HepG2 (cell line): ENCODE results near the gene PHKB. TPM values are rescaled to one million over a fixed set of nuclear protein-coding genes. Genes with fewer than 3 reads are reported as not detected.

Source experiments
- ATAC-seq: fragments of 200-7000 bp; cut with Tn5 transposase; 3 replicates; pipeline ENCODE4 v1.9.1; 2020; ENCODE audit warnings: mild to moderate bottlenecking, moderate library complexity
- BruUV-seq: library from RNA; stranded (reverse); fragments of 400-500 nt; replicated peaks from 2 replicates; lab custom pipeline; 2021; lab: Mats Ljungman, UMichigan
- CTCF ChIA-PET: fragments of 300-600 bp; formaldehyde crosslinking; extraction: SDS; loops from one replicate; lab custom pipeline; 2021; ENCODE audit warnings: low total read pairs, inconsistent platforms, low intra/inter-chr PET ratio; lab: Yijun Ruan, JAX
- POLR2A ChIA-PET: fragments of 350-600 bp; sonication (Branson Sonifier 250); formaldehyde crosslinking; loops from one replicate; lab custom pipeline; 2020; ENCODE audit warnings: antibody characterized with exemption, inconsistent platforms; lab: Yijun Ruan, JAX
- DNase-seq: peaks from one replicate; pipeline ENCODE4 v3.0.0-alpha.2; 2015; ENCODE audit warnings: low spot score
- FAIRE-seq: peaks from 3 replicates; lab custom pipeline; 2011; peaks lifted over from hg19 to GRCh38; lab: Jason Lieb, UNC
- H2AFZ ChIP-seq: one replicate; pipeline ENCODE4 v1.6.1; 2011; ENCODE audit warnings: low read length, inconsistent platforms
- H3K27ac ChIP-seq: fragments of 300-600 bp; 3 replicates; pipeline ENCODE4 v1.8.0; 2011; ENCODE audit warnings: mixed run types, mild to moderate bottlenecking, mixed read lengths, low read length, inconsistent platforms; ENCODE audit not compliant: insufficient read depth; ENCODE audit errors: extremely low read length
- H3K27me3 ChIP-seq, 2 experiments: fragments of 200-600 bp in 1 of 2; 2 replicates in 1 of 2; 3 replicates in 1 of 2; pipeline versions ENCODE4 v1.6.0 to v1.8.0; 2011; ENCODE audit warnings: low read length in 2 of 2, mild to moderate bottlenecking in 2 of 2, moderate library complexity in 2 of 2, inconsistent platforms in 1 of 2; ENCODE audit not compliant: insufficient read depth in 2 of 2, control insufficient read depth in 1 of 2
- H3K36me3 ChIP-seq, 2 experiments: fragments of 200-600 bp in 1 of 2; replicated peaks in 1 of 2; 2 replicates in 1 of 2; 3 replicates in 1 of 2; pipeline versions ENCODE4 v1.5.1 to v1.8.0; 2011; ENCODE audit warnings: low read length in 2 of 2, inconsistent platforms in 1 of 2; ENCODE audit not compliant: insufficient read depth in 2 of 2, control insufficient read depth in 1 of 2
- H3K4me1 ChIP-seq: 2 replicates; pipeline ENCODE4 v1.5.1; 2012; ENCODE audit warnings: low read length, inconsistent platforms; ENCODE audit not compliant: insufficient read depth
- H3K4me2 ChIP-seq: 2 replicates; pipeline ENCODE4 v1.6.0; 2011; ENCODE audit warnings: low read depth, low read length, inconsistent platforms
- H3K4me3 ChIP-seq, 3 experiments: fragments of 200-600 bp in 1 of 3; sonication (generic), shearing (Covaris generic) in 1 of 3; replicated peaks in 1 of 3; 2 replicates each; pipeline ENCODE4 v1.5.1; 2011 to 2016; ENCODE audit warnings: low read length in 3 of 3, inconsistent platforms in 2 of 3, low read depth in 2 of 3, mild to moderate bottlenecking in 2 of 3, control low read depth in 1 of 3, mixed read lengths in 1 of 3; ENCODE audit not compliant: insufficient read depth in 1 of 3
- H3K79me2 ChIP-seq: one replicate; pipeline ENCODE4 v1.6.1; 2011; ENCODE audit warnings: low read length, inconsistent platforms; ENCODE audit not compliant: insufficient read depth
- H3K9ac ChIP-seq: 2 replicates; pipeline ENCODE4 v1.6.0; 2011; ENCODE audit warnings: mild to moderate bottlenecking, low read depth, low read length, inconsistent platforms; ENCODE audit not compliant: insufficient read depth
- H3K9me3 ChIP-seq: 2 replicates; pipeline ENCODE4 v1.5.1; 2012; ENCODE audit warnings: mild to moderate bottlenecking, low read length
- H4K20me1 ChIP-seq: 2 replicates; pipeline ENCODE4 v1.6.0; 2011; ENCODE audit warnings: inconsistent platforms, mild to moderate bottlenecking, low read length, moderate library complexity; ENCODE audit not compliant: insufficient read depth
- BCLAF1 ChIP-seq: fragments of 450-650 bp; IDR thresholded peaks from 2 replicates; pipeline ENCODE4 v1.6.1; 2017; ENCODE audit warnings: mild to moderate bottlenecking
- CEBPG ChIP-seq: IDR thresholded peaks from 2 replicates; pipeline ENCODE4 v1.6.1; 2016
- ELF3 ChIP-seq: IDR thresholded peaks from 2 replicates; pipeline ENCODE4 v1.6.1; 2016; ENCODE audit warnings: missing genetic modification reagents, missing compliant biosample characterization
- JUN ChIP-seq: sonication (generic); formaldehyde crosslinking; IDR thresholded peaks from 2 replicates; pipeline ENCODE4 v1.4.0; 2020; ENCODE audit warnings: mild to moderate bottlenecking, missing genetic modification reagents
- KDM4B ChIP-seq: sonication (generic); formaldehyde crosslinking; IDR thresholded peaks from 2 replicates; pipeline ENCODE4 v1.4.0; 2020; ENCODE audit warnings: missing genetic modification reagents
- MED1 ChIP-seq: sonication (generic); formaldehyde crosslinking; IDR thresholded peaks from 2 replicates; pipeline ENCODE4 v1.4.0; 2020; ENCODE audit warnings: missing genetic modification reagents
- RFX3 ChIP-seq: IDR thresholded peaks from 2 replicates; pipeline ENCODE4 v1.6.1; 2016; ENCODE audit warnings: missing biosample characterization, missing genetic modification reagents
- SOX13 ChIP-seq, 3 experiments: fragments of 450-650 bp in 1 of 3; sonication (generic) in 1 of 3; formaldehyde crosslinking in 1 of 3; IDR thresholded peaks in 2 of 3; conservative IDR thresholded peaks in 1 of 3; 2 replicates each; pipeline versions ENCODE4 v1.5.0 to v1.6.1; 2016 to 2020; ENCODE audit warnings: antibody characterized with exemption in 1 of 3, mild to moderate bottlenecking in 1 of 3, missing compliant biosample characterization in 1 of 3, missing genetic modification reagents in 1 of 3, moderate library complexity in 1 of 3
- TARDBP ChIP-seq: sonication (generic); formaldehyde crosslinking; IDR thresholded peaks from 2 replicates; pipeline ENCODE4 v1.8.0; 2022; ENCODE audit warnings: mild to moderate bottlenecking, missing genetic modification reagents
- THAP9 ChIP-seq: sonication (generic); formaldehyde crosslinking; IDR thresholded peaks from 2 replicates; pipeline ENCODE4; 2020; ENCODE audit warnings: missing genetic modification reagents, mild to moderate bottlenecking, borderline replicate concordance
- ZHX1 ChIP-seq: sonication (generic); formaldehyde crosslinking; IDR thresholded peaks from 2 replicates; pipeline ENCODE4 v1.8.1; 2022; ENCODE audit warnings: low read depth, mild to moderate bottlenecking, missing genetic modification reagents
- ZNF224 ChIP-seq: sonication (generic); formaldehyde crosslinking; IDR thresholded peaks from 2 replicates; pipeline ENCODE4 v1.5.0; 2020; ENCODE audit warnings: mild to moderate bottlenecking, missing genetic modification reagents
- ZNF513 ChIP-seq: sonication (generic); formaldehyde crosslinking; conservative IDR thresholded peaks from 2 replicates; pipeline ENCODE4 v1.5.0; 2020; ENCODE audit warnings: missing genetic modification reagents
- ZNF567 ChIP-seq: sonication (generic); formaldehyde crosslinking; IDR thresholded peaks from 2 replicates; pipeline ENCODE4 v1.8.1; 2023; ENCODE audit warnings: mild to moderate bottlenecking, missing genetic modification reagents, borderline replicate concordance
- WGBS: methylation state at CpG from one replicate; pipeline ENCODE4 v1.1.6; 2017; ENCODE audit warnings: low lambda C conversion rate; 5-methylcytosine and 5-hydroxymethylcytosine counted together
- in situ Hi-C: cut with HindIII; loops from 2 replicates; pipeline ENCODE4 v1.10.0; 2017; ENCODE audit warnings: low pct_unique_long_range_greater_than_20kb; ENCODE audit not compliant: extremely low pct_ligation_motif_present
- intact Hi-C: fragments of 100-400 bp; cut with micrococcal nuclease; formaldehyde crosslinking; loops from one replicate; pipeline ENCODE4 v1.10.0; 2022; ENCODE audit not compliant: unreplicated experiment
- polyA plus RNA-seq, 8 experiments: library from polyadenylated mRNA; depleted of rRNA in 3 of 8; stranded (reverse) in 7 of 8; unstranded in 1 of 8; fragments of >200 nt; fragmentation: Illumina TruSeq in 4 of 8; extraction: Trizol in 4 of 8; gene quantifications; 2 replicates each; pipeline versions ENCODE4 v1.2.1 to v1.2.3, GENCODE V29; 2011 to 2016; ENCODE audit warnings: low read depth in 4 of 8, missing spikeins in 1 of 8, mixed read lengths in 1 of 8; ENCODE audit not compliant: insufficient read depth in 1 of 8
- total RNA-seq, 5 experiments: library from RNA; depleted of rRNA; stranded (reverse); fragments of >200 nt; fragmentation: Illumina TruSeq; extraction: Trizol; gene quantifications; 2 replicates each; pipeline ENCODE4 v1.2.3, GENCODE V29; 2016; ENCODE audit warnings: low read depth in 1 of 5

PHKB gene
- total and polyA plus RNA-seq, 2 of the 13 experiments (the other 11 are each of a cell fraction or from before 2014, with no cell fraction given) = 66.0 to 80.8 TPM

GRCh38 chr16:47726031-47726675, 265.0 kb downstream of the PHKB start:
- CTCF ChIA-PET = no interaction called here
- H3K9me3 ChIP-seq = no peaks in the 10 kb centered on the region
- no peak overlapping the region for H3K9ac ChIP-seq
- H3K36me3 ChIP-seq = no peaks in the 10 kb centered on the region
- no peaks in the 10 kb centered on the region for H3K79me2 ChIP-seq
- no peak overlapping the region for H3K27ac ChIP-seq
- no peak overlapping the region for H2AFZ ChIP-seq
- POLR2A ChIA-PET = no interaction called here
- DNase-seq (peak; percentile 15), FAIRE-seq (no peak), ATAC-seq (no peak)
- in situ Hi-C loops = no loop called here
- H3K27me3 ChIP-seq = 0 out of 5 replicates have a peak, but pooled peaks cover 0 to 9% of the 10 kb centered on the region in 2 experiments
- 4% methylated on average over 8 of the region's 8 CpGs for WGBS
- intact Hi-C loops = no loop called here
- H3K4me1 ChIP-seq = no peaks in the 10 kb centered on the region
- no peak overlapping the region for H3K4me2 ChIP-seq
- BruUV-seq = no TSS peak
- no peaks in the 10 kb centered on the region for H4K20me1 ChIP-seq
- H3K4me3 ChIP-seq = no peak overlapping the region
- TF ChIP-seq BCLAF1 (no peak), ZNF513 (CRISPR knock-in tag) (no peak), ZNF567 (CRISPR knock-in tag) (no peak), TARDBP (CRISPR knock-in tag) (no peak), JUN (no peak), SOX13 (IDR thresholded peaks at IDR 0.05) (no peak), SOX13 (CRISPR knock-in tag; conservative IDR thresholded peaks at IDR 0.05 in 1 of 2, IDR thresholded peaks at IDR 0.05 in 1 of 2) (no peak), ELF3 (CRISPR knock-in tag) (no peak), RFX3 (CRISPR knock-in tag) (no peak), MED1 (CRISPR knock-in tag) (no peak), THAP9 (CRISPR knock-in tag) (no peak), CEBPG (CRISPR knock-in tag) (peak; percentile 37; the same call in 1 of the 2 replicates), KDM4B (CRISPR knock-in tag) (no peak), ZHX1 (CRISPR knock-in tag) (no peak), ZNF224 (CRISPR knock-in tag) (no peak)
